CD4-positive, alpha-beta T cell treated with Interleukin-21 for 1 hour (primary cell): ENCODE data around the gene RASL10B.
"Not testable (repeated sequence)": the region's sequence is repeated elsewhere in the genome, so short reads cannot be mapped to it uniquely, and the experiment has no call there.

ENCODE experiments used
- DNase-seq: peaks from one replicate; pipeline ENCODE4 v3.0.0-alpha.2; 2020

The RASL10B gene

GRCh38 chr17:35731239-35731916, at the start of gene RASL10B:
RASL10B (plus strand) TSS chr17:35731639; CDS start chr17:35735185, 3,546 bp downstream.
- DNase-seq, result peak; percentile 36

- DNase-seq, result no peak
Observed at GRCh38 chr17:35683591-35683990, 47.8 kb upstream of the RASL10B start.

- no peak for DNase-seq
Observed at GRCh38 chr17:35684055-35684802, 47.2 kb upstream of the RASL10B start.

GRCh38 chr17:35692512-35693210, 38.8 kb upstream of the RASL10B start:
- DNase-seq, result no peak

- no peak for DNase-seq
Observed at GRCh38 chr17:35693662-35694061, 37.8 kb upstream of the RASL10B start.

GRCh38 chr17:35694906-35695305, 36.5 kb upstream of the RASL10B start:
- DNase-seq, result no peak

- no peak for DNase-seq
Observed at GRCh38 chr17:35695613-35696012, 35.8 kb upstream of the RASL10B start.

GRCh38 chr17:35698800-35699199, 32.6 kb upstream of the RASL10B start:
- no peak for DNase-seq

GRCh38 chr17:35700150-35700549, 31.3 kb upstream of the RASL10B start:
- DNase-seq, result no peak

- no peak for DNase-seq
Observed at GRCh38 chr17:35701491-35701890, 29.9 kb upstream of the RASL10B start.

GRCh38 chr17:35703308-35703707, 28.1 kb upstream of the RASL10B start:
- not testable (repeated sequence) for DNase-seq

- DNase-seq, result no peak
Observed at GRCh38 chr17:35705230-35705629, 26.2 kb upstream of the RASL10B start.

- DNase-seq, result no peak
Observed at GRCh38 chr17:35705705-35706104, 25.7 kb upstream of the RASL10B start.

- no peak for DNase-seq
Observed at GRCh38 chr17:35708149-35708548, 23.3 kb upstream of the RASL10B start.

GRCh38 chr17:35708951-35709350, 22.5 kb upstream of the RASL10B start:
- no peak for DNase-seq

GRCh38 chr17:35709874-35710273, 21.6 kb upstream of the RASL10B start:
- no peak for DNase-seq

- no peak for DNase-seq
Observed at GRCh38 chr17:35710950-35711349, 20.5 kb upstream of the RASL10B start.

GRCh38 chr17:35713069-35713728, 18.2 kb upstream of the RASL10B start:
- no peak for DNase-seq

- no peak for DNase-seq
Observed at GRCh38 chr17:35714988-35715387, 16.5 kb upstream of the RASL10B start.

GRCh38 chr17:35715416-35715815, 16.0 kb upstream of the RASL10B start:
- no peak for DNase-seq

- no peak for DNase-seq
Observed at GRCh38 chr17:35716173-35716572, 15.3 kb upstream of the RASL10B start.

- DNase-seq, result no peak
Observed at GRCh38 chr17:35716897-35717465, 14.5 kb upstream of the RASL10B start.

- DNase-seq, result no peak
Observed at GRCh38 chr17:35717475-35717874, 14.0 kb upstream of the RASL10B start.
